GM23248 (cell line): ENCODE results near the gene MRTFA. TPM values are rescaled to one million over a fixed set of nuclear protein-coding genes. Genes with fewer than 3 reads are reported as not detected.

Source experiments
- DNase-seq: peaks from one replicate; pipeline ENCODE4 v3.0.0-alpha.2; 2015
- H2AFZ ChIP-seq: fragments of 200-600 bp; sonication (generic); 2 replicates; pipeline ENCODE4 v1.6.1; 2016; ENCODE audit warnings: antibody characterized with exemption
- H3F3A ChIP-seq: fragments of 200-600 bp; sonication (generic); 2 replicates; pipeline ENCODE4 v1.6.1; 2016; ENCODE audit warnings: mild to moderate bottlenecking, antibody characterized with exemption, mixed run types; ENCODE audit not compliant: insufficient read depth
- H3K27ac ChIP-seq: fragments of 200-600 bp; sonication (generic); 2 replicates; pipeline ENCODE4 v1.5.1; 2016; ENCODE audit warnings: mild to moderate bottlenecking
- H3K27me3 ChIP-seq: fragments of 200-600 bp; sonication (generic); replicated peaks from 2 replicates; pipeline ENCODE4 v1.6.1; 2016; ENCODE audit warnings: mild to moderate bottlenecking; ENCODE audit not compliant: insufficient read depth
- H3K36me3 ChIP-seq: fragments of 200-600 bp; sonication (generic); 2 replicates; pipeline ENCODE4 v1.6.1; 2016; ENCODE audit warnings: low read depth, mild to moderate bottlenecking
- H3K4me1 ChIP-seq: fragments of 200-600 bp; sonication (generic); 2 replicates; pipeline ENCODE4 v1.6.1; 2016; ENCODE audit warnings: mild to moderate bottlenecking; ENCODE audit not compliant: insufficient read depth
- H3K4me2 ChIP-seq: fragments of 200-600 bp; sonication (generic); one replicate; pipeline ENCODE4 v1.6.1; 2016; ENCODE audit warnings: mild to moderate bottlenecking; ENCODE audit not compliant: unreplicated experiment
- H3K4me3 ChIP-seq: fragments of 200-600 bp; sonication (generic); 2 replicates; pipeline ENCODE4 v1.5.1; 2016; ENCODE audit warnings: mild to moderate bottlenecking
- H3K79me2 ChIP-seq: fragments of 200-600 bp; sonication (generic); 2 replicates; pipeline ENCODE4 v1.6.1; 2016; ENCODE audit warnings: mild to moderate bottlenecking; ENCODE audit not compliant: insufficient read depth
- H3K9ac ChIP-seq: fragments of 200-600 bp; sonication (generic); 2 replicates; pipeline ENCODE4 v1.6.1; 2016; ENCODE audit warnings: mild to moderate bottlenecking
- H3K9me2 ChIP-seq: fragments of 200-600 bp; sonication (generic); 2 replicates; pipeline ENCODE4 v1.6.1; 2016; ENCODE audit warnings: mixed run types, mild to moderate bottlenecking, moderate library complexity; ENCODE audit not compliant: insufficient read depth
- H3K9me3 ChIP-seq: fragments of 200-600 bp; sonication (generic); one replicate; pipeline ENCODE4 v1.6.1; 2017; ENCODE audit warnings: low read depth
- H4K20me1 ChIP-seq: fragments of 200-600 bp; sonication (generic); 2 replicates; pipeline ENCODE4 v1.6.0; 2016; ENCODE audit not compliant: insufficient read depth
- EZH2 ChIP-seq: fragments of 200-600 bp; sonication (generic); IDR thresholded peaks from 2 replicates; pipeline ENCODE4 v1.6.1; 2018; ENCODE audit warnings: antibody characterized with exemption, mild to moderate bottlenecking; ENCODE audit not compliant: insufficient read depth, poor library complexity, severe bottlenecking
- EZH2phosphoT487 ChIP-seq: fragments of 200-600 bp; sonication (generic); IDR thresholded peaks from 2 replicates; pipeline ENCODE4 v1.6.1; 2018; ENCODE audit warnings: antibody characterized with exemption, moderate library complexity, mild to moderate bottlenecking, low read depth; ENCODE audit not compliant: insufficient read depth
- WGBS, 2 experiments: methylation state at CpG; one replicate each; pipeline ENCODE4 v1.1.6; 2015 to 2017; ENCODE audit warnings: low lambda C conversion rate in 2 of 2, low coverage in 1 of 2; ENCODE audit errors: missing lambda C conversion rate in 2 of 2; 5-methylcytosine and 5-hydroxymethylcytosine counted together
- in situ Hi-C: fragments of 300-500 bp; cut with MboI; formaldehyde crosslinking; loops from 2 replicates; pipeline ENCODE4 v1.15.0; 2020
- polyA plus RNA-seq: library from polyadenylated mRNA; unstranded; fragments of >200 nt; fragmentation: Nextera tagmentation; extraction: Ambion mirVana; gene quantifications from 2 replicates; pipeline ENCODE4 v1.2.1, GENCODE V29; 2016
- total RNA-seq: library from RNA; depleted of rRNA; stranded (reverse); fragments of >200 nt; shearing (Covaris generic); gene quantifications from 2 replicates; pipeline ENCODE4 v1.2.3, GENCODE V29; 2014

Gene MRTFA
- total and polyA plus RNA-seq, 2 experiments from 2014 or later: 24.2 to 49.2 TPM

DNA sequence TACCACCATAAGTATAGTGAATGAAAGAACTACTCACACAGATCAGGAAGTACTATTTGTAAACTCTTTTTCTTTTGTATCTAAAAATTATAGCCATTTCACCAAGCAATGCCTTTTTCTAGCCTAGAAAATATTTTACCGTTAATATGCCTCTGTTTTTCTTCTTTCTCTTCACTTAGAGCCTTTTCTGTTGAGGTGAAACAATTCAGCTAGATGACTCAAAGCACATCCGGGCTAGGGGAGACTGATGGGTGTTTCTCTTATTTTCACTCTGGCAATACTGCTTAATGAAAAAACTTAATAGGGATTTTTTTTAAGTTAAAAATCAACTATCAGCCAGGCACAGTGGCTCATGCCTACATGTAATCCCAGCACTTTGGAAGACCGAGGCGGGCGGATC lies 172.8 kb downstream of the MRTFA start:
- Histone ChIP-seq H4K20me1 (no peaks in the 10 kb centered on the region), H3K9me3 (no peaks in the 10 kb centered on the region), H3K79me2 (peaks cover 94% of the 10 kb centered on the region), H3K9ac (no peak overlapping the region), H3F3A (no peaks in the 10 kb centered on the region), H3K36me3 (0 out of 2 replicates have a peak, but pooled peaks cover 6% of the 10 kb centered on the region), H2AFZ (no peak overlapping the region), H3K9me2 (no peaks in the 10 kb centered on the region), H3K27ac (no peak overlapping the region), H3K4me3 (no peak overlapping the region), H3K4me2 (no peak overlapping the region), H3K4me1 (no peaks in the 10 kb centered on the region), H3K27me3 (no peaks in the 10 kb centered on the region)
- TF ChIP-seq EZH2phosphoT487 (no peak), EZH2 (no peak)
- WGBS, 2 experiments: 81 to 89% methylated on average over 5 of the region's 5 CpGs
- in situ Hi-C loops: no loop called here
- DNase-seq: no peak

DNA sequence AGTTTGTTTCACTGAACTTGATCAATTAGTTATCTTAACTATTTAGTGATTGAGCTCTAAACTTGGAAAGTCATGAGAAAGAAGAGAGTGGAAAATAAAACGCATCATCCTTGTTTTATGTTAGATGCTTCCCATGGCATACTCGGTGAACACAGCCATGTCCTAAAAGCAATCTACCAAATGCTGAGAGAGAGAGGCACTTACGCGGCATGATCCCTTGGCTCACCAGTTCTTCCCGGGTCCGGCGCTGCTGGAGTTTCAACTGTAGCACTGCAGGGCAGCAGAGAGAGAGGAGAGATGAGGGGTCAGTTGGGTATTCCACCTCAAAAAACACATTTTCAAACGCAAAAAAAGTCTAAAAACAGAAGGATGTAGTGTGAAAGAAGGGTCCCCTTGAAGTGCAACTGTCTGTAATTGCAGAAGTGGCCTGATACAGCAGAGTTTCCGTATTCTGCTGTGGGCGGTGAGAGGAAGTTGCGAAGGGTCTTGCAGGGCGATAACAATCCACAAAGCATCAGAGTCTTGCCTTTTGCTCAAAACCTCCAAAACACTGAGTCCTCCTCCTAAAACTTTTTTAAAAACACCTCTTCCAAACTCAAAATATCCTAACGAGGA lies 173.4 kb downstream of the MRTFA start:
- Histone ChIP-seq H3K9ac (no peak overlapping the region), H3F3A (no peaks in the 10 kb centered on the region), H3K36me3 (0 out of 2 replicates have a peak, but pooled peaks cover 6% of the 10 kb centered on the region), H3K4me3 (no peak overlapping the region), H3K4me1 (no peaks in the 10 kb centered on the region), H3K79me2 (peaks cover 94% of the 10 kb centered on the region), H3K4me2 (no peak overlapping the region), H3K9me3 (no peaks in the 10 kb centered on the region), H3K27ac (no peak overlapping the region), H3K27me3 (no peaks in the 10 kb centered on the region), H2AFZ (no peak overlapping the region), H3K9me2 (no peaks in the 10 kb centered on the region), H4K20me1 (no peaks in the 10 kb centered on the region)
- in situ Hi-C loops: no loop called here
- no peak for DNase-seq
- WGBS, 2 experiments: 91 to 92% methylated on average over 13 of the region's 13 CpGs
- TF ChIP-seq EZH2phosphoT487 (no peak), EZH2 (no peak)

DNA sequence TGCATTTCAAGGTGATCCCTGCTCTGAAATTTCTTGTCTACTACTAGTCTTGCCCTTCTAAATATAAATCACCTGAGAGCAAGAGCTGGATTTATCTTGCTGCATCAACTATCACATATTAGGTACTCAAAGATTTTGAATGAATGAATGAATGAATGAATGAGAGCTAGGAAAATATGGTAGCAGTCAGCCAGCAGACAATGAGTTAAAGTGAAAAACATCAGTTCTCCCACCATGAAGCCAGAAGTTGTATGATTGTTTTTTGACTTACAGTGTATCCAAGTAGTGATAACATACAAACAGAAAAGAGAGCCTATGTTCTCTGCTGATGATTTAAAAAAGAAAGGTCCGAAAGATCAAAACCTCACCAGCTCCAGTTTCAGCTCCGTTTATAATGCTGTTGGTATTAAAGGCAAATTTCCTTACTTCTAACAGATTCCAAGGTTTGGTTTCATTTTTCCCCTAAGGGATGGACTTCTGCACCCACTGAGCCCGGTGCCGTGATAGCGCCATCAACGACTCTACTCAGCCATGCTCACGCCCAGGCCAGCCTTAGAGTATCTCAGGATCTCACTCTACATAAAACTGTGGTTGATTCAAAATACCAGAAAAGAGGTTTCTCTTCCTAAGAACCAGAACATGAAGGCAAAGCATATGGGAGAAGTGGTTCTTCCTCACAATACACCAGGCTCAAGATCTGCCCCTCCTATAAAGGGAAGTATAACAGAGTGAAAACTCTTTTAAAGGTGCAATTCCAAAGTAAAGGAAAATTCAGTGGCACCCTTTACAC lies 174.1 kb downstream of the MRTFA start:
- Histone ChIP-seq H3K4me3 (no peak overlapping the region), H3K9ac (no peak overlapping the region), H2AFZ (no peak overlapping the region), H3K36me3 (0 out of 2 replicates have a peak, but pooled peaks cover 6% of the 10 kb centered on the region), H3K27me3 (no peaks in the 10 kb centered on the region), H4K20me1 (no peaks in the 10 kb centered on the region), H3K27ac (no peak overlapping the region), H3K4me1 (no peaks in the 10 kb centered on the region), H3K9me2 (no peaks in the 10 kb centered on the region), H3K9me3 (no peaks in the 10 kb centered on the region), H3K4me2 (no peak overlapping the region), H3F3A (no peaks in the 10 kb centered on the region), H3K79me2 (peaks cover 94% of the 10 kb centered on the region)
- 87 to 91% methylated on average over 7 of the region's 7 CpGs for WGBS, 2 experiments
- in situ Hi-C loops: no loop called here
- no peak for DNase-seq
- TF ChIP-seq EZH2 (no peak), EZH2phosphoT487 (no peak)

DNA sequence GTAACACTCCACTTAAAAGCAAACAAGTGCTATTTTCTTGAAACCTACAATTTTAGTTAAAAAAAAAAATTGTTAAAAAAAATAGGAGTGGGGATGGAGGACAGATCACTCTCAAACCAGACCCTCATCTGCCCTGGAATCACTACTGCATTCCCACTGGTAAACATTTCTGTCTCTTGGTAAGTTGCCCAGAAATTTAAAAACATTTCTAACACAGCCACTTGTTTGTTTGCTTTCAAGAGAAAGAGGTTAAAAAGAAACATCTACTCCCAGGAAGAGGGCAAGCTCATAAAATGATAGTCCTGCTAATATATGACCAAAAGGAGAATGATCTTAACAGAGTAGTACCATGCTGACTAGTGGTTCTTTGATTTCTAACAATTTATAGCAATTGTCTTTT lies 182.8 kb downstream of the MRTFA start:
- no peak overlapping the region for H3K4me3 ChIP-seq
- H3K27ac ChIP-seq: no peak overlapping the region
- no peak for TF ChIP-seq EZH2phosphoT487
- no peak for TF ChIP-seq EZH2
- in situ Hi-C loops: no loop called here
- no peaks in the 10 kb centered on the region for H4K20me1 ChIP-seq
- H3K9ac ChIP-seq: no peak overlapping the region
- H3K27me3 ChIP-seq: no peaks in the 10 kb centered on the region
- H3K9me2 ChIP-seq: no peaks in the 10 kb centered on the region
- H3K36me3 ChIP-seq: no peaks in the 10 kb centered on the region
- H2AFZ ChIP-seq: no peak overlapping the region
- H3K9me3 ChIP-seq: no peaks in the 10 kb centered on the region
- peaks cover 27% of the 10 kb centered on the region for H3K4me1 ChIP-seq
- peaks cover 27% of the 10 kb centered on the region for H3F3A ChIP-seq
- H3K4me2 ChIP-seq: no peak overlapping the region
- no peak for DNase-seq
- peaks cover 87% of the 10 kb centered on the region for H3K79me2 ChIP-seq
